ENCODE data around the gene IFT122. TPM values are rescaled to one million over a fixed set of nuclear protein-coding genes. Genes with fewer than 3 reads are reported as not detected.

The IFT122 gene
- total RNA-seq, 1 donor from 2014 or later = 9.1 TPM

DNA sequence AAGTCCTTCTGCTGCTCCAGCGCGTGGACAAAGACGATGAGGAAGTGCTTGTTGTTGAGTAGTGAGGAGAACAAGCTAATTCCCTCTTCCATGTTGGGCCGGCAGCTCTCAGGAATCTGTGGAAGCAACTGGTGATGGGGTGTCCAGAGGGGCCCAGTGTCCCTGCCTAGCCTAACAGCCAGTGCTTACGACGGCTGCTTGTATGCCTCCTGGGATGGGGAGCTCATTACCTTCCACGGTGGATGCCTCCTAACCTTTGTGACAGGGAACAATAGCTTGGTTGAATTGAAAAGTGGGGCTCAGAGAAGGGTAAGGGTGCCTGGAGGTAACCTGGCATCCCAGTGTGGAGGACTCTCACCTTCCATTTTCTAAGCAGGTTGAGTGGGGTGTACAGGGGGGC, 125.9 kb downstream of the IFT122 start:
- no peak overlapping the region for H3K4me3 ChIP-seq (ENCODE audit: low read depth, low read length)
- no peaks in the 10 kb centered on the region for H3K36me3 ChIP-seq (ENCODE audit: control insufficient read depth, insufficient read depth, low read length)
- no peak for DNase-seq (ENCODE audit: low read depth)
- TF ChIP-seq, protein P1, sequence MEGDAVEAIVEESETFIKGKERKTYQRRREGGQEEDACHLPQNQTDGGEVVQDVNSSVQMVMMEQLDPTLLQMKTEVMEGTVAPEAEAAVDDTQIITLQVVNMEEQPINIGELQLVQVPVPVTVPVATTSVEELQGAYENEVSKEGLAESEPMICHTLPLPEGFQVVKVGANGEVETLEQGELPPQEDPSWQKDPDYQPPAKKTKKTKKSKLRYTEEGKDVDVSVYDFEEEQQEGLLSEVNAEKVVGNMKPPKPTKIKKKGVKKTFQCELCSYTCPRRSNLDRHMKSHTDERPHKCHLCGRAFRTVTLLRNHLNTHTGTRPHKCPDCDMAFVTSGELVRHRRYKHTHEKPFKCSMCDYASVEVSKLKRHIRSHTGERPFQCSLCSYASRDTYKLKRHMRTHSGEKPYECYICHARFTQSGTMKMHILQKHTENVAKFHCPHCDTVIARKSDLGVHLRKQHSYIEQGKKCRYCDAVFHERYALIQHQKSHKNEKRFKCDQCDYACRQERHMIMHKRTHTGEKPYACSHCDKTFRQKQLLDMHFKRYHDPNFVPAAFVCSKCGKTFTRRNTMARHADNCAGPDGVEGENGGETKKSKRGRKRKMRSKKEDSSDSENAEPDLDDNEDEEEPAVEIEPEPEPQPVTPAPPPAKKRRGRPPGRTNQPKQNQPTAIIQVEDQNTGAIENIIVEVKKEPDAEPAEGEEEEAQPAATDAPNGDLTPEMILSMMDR (IDR thresholded peaks at IDR 0.05; ENCODE audit: insufficient read depth, low read length, poor library complexity, severe bottlenecking) = no peak
- no peaks in the 10 kb centered on the region for H3K27me3 ChIP-seq (ENCODE audit: control insufficient read depth, insufficient read depth, low read length)

DNA sequence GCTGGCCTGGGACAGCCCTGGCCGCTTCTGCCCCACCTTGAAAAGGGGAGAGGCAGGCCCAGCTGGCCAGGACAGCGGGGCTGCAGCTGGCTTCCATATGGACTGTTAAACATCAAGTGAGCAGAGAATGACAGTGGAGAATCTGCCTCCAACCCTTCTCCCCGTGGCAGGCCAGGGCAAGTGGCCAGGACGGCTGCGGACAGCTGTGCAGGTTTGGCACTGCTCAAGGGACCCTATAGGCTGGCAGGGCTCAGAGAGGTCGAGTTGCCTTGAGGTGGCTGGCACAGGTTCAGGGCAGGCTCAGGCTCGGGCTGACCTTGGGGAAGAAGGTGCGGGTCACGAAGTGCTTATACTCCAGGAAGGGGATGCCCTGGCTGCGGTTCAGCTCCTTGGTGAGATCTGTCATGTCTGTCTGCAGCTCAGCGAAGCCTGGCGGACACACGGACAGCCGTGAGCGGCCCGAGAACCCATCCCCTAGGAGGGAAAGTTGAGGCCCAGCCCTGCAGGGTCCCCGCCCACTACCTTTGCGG, 127.2 kb downstream of the IFT122 start:
- H3K27me3 ChIP-seq (ENCODE audit: control insufficient read depth, insufficient read depth, low read length) = no peaks in the 10 kb centered on the region
- TF ChIP-seq, protein P1 (IDR thresholded peaks at IDR 0.05; ENCODE audit: insufficient read depth, low read length, poor library complexity, severe bottlenecking) = no peak
- no peaks in the 10 kb centered on the region for H3K36me3 ChIP-seq (ENCODE audit: control insufficient read depth, insufficient read depth, low read length)
- DNase-seq (ENCODE audit: low read depth) = no peak
- H3K4me3 ChIP-seq (ENCODE audit: low read depth, low read length) = no peak overlapping the region

DNA sequence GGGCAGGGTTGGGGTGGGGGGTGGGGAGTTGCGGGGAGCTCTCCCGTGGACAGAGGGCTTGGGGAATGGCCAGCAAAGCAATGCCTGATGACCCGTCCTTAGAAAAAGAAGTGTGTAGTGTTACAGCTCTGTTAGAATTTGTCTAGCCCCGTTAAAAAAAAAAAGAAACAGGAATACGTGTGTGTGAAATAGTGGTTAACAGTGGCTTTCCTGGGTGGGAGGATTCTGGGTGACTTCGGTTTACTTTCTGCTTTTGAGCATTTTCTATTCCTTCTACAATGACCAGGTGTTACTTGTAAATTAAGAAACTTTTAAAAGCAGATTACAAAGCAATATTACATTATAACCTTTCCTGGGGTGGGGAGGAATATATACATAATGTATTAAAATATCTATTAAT, 127.9 kb downstream of the IFT122 start:
- no peaks in the 10 kb centered on the region for H3K36me3 ChIP-seq (ENCODE audit: control insufficient read depth, insufficient read depth, low read length)
- no peak for DNase-seq (ENCODE audit: low read depth)
- TF ChIP-seq, protein P1 (IDR thresholded peaks at IDR 0.05; ENCODE audit: insufficient read depth, low read length, poor library complexity, severe bottlenecking) = no peak
- no peaks in the 10 kb centered on the region for H3K27me3 ChIP-seq (ENCODE audit: control insufficient read depth, insufficient read depth, low read length)
- H3K4me3 ChIP-seq (ENCODE audit: low read depth, low read length) = no peak overlapping the region

DNA sequence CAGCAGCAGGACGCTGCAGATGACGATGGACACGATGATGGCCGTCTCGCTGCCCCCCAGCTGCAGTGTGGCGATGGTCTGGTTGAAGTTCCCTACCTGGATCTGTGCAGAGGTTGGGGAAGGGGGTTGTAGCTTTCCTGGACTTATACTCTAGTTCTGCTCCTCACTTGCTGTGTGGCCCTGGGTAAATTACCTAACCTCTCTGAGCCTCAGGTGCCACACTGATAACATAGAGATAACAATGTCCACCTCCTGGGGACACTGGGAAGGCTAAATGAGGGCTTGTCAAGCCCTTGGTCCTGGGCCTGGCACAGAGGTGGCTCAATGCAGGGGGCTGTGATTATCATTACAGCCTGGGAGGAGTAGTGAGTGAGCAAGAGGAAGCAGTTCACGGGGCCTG, 129.8 kb downstream of the IFT122 start:
- Histone ChIP-seq H3K36me3 (ENCODE audit: control insufficient read depth, insufficient read depth, low read length) (no peaks in the 10 kb centered on the region), H3K27me3 (ENCODE audit: control insufficient read depth, insufficient read depth, low read length) (no peaks in the 10 kb centered on the region), H3K4me3 (ENCODE audit: low read depth, low read length) (no peak overlapping the region)
- DNase-seq (ENCODE audit: low read depth) = no peak
- TF ChIP-seq, protein P1 (IDR thresholded peaks at IDR 0.05; ENCODE audit: insufficient read depth, low read length, poor library complexity, severe bottlenecking) = no peak

Other genes with a start within 250 kb of the IFT122 start
- gene COPG1, start 190.6 kb upstream of the IFT122 start, total RNA-seq = 159 and 173 TPM in 2 replicates
- gene HMCES, start 161.4 kb upstream of the IFT122 start, total RNA-seq = 30.1 and 31.4 TPM in 2 replicates
- not detected in 2 replicates for gene EFCAB12, start 11.6 kb upstream of the IFT122 start, total RNA-seq
- gene MBD4, start 276 bp upstream of the IFT122 start, total RNA-seq = 12.3 and 23.9 TPM in 2 replicates
- gene RHO, start 88.4 kb downstream of the IFT122 start, total RNA-seq = not detected in 2 replicates
- gene H1-8, start 103.0 kb downstream of the IFT122 start, total RNA-seq = not detected in 2 replicates
- gene PLXND1, start 166.5 kb downstream of the IFT122 start, total RNA-seq = 103 and 114 TPM in 2 replicates